Stimulated activated CD8-positive, alpha-beta memory T cell treated with anti-CD3 and anti-CD28 coated beads, Interleukin-12 subunit alpha, Interleukin-12 subunit beta, amount 100 ng/mL, for 1 hour (primary cell): Measurements from ENCODE around the gene RINT1.
"Not testable (repeated sequence)": the region's sequence is repeated elsewhere in the genome, so short reads cannot be mapped to it uniquely, and the experiment has no call there.

Experiments
- DNase-seq: peaks from one replicate; pipeline ENCODE4 v3.0.0-alpha.2; 2020; ENCODE audit warnings: low read depth

The RINT1 gene

DNA sequence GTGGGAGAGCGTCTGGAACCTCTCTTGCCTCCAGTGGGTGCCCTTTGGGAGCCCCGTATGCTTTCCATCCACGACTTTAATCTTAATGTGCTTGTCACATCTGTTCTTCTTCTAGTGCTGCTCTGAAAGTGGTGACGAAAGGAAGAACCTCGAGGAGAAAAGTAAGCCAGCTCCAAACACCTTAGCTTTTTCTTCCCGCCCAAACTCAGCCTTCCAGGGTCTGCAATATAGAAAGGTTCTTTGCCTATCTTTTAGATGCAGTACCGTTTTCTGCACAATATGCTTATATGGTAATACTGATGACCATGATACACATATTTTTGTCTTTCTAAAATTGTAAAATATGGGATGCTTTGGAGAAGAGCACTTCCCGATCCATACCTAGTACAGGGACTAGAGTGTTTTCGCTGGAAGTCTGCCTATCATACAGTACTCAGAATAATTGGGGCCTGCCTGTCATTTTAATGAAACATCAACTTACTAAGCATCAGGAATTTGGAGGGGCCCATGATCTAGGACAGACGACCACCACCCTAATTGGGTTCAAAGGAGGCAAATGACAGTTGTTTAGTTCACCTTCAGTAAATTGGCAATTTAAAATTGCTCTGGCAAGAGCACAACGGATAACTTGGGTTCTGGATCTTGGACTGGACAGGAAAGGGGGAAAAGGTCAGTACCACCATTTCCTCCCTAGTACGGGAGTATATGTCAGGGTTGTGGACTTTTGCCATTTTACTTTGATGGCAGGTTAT, 884 bp downstream of the RINT1 start:
- no peak for DNase-seq

DNA sequence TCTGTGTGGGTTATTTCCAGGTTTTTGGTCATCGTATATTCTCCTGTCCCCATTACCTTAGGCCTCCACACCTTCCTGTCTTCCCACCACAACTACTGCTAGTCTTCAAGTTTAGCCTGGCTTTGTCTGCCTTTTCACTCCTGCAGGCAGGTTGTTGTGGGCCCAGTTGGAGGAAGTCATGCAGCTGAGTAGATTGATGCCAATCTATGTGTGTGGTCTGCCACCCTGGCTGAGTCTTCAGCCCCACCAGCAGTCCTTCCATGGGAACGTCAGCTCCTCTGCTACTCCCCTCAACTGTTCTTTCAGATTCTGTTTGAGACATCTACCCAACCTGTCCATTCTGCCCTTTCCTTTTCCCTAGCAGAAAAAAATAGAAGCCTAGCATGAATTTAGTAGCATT, 6.3 kb downstream of the RINT1 start:
- DNase-seq, result no peak

- DNase-seq, result no peak
Measured at GRCh38 chr7:105559926-105560325, 27.9 kb downstream of the RINT1 start.

GRCh38 chr7:105565190-105565589, 33.2 kb downstream of the RINT1 start:
- DNase-seq, result no peak

- no peak for DNase-seq
Measured at GRCh38 chr7:105567024-105567423, 35.0 kb downstream of the RINT1 start.

DNA sequence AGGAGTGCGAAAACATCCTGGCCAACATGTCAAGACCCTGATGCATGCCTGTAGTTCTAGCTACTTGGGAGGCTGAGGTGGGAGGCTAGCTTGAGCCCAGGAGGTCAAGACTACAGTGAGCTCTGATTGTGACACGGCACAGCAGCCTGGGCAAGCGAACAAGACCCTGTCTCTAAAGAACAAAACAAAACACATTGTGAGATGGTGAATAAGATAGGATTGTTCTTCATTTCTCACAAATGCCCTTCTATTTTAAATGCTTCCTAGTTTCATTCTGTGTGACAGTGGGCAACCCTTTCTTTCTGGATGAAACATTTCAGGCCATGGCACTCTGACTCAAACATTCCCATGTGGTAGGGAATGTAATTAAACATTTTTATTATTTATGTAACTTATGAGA, 35.8 kb downstream of the RINT1 start:
- no peak for DNase-seq

- DNase-seq, result no peak
Measured at GRCh38 chr7:105571891-105572290, 39.9 kb downstream of the RINT1 start.

GRCh38 chr7:105577251-105577650, 45.2 kb downstream of the RINT1 start:
- DNase-seq, result no peak

GRCh38 chr7:105578496-105578895, 46.5 kb downstream of the RINT1 start:
- no peak for DNase-seq

DNA sequence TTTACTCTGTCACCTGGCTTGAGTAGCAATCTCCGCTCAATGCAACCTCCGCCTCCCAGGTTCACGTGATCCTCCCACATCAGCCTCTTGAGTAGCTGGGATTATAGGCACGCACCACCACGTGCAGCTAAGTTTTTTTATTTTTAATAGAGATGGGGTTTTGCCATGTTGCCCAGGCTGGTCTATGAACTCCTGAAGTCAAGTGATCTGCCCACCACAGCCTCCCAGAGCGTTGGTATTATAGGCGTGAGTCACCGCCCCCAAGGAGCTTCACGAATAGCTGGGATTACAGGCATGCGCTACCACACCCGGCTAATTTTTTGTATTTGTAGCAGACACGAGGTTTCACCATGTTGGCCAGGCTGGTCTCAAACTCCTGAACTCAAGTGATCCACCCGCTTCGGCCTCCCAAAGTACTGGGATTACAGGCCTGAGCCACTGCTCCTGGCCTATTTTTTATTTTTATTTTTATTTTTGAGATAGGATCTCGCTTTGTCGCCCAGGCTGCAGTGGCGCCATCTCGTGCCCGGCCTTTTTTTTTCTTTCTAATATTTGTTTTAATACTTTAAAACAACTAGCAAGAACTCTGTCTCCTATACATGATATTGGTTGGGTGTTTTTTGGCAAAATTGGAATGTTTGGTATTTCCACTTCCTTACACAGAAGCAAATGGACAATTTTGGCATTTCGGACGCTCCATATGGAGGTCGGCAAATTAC, 48.2 kb downstream of the RINT1 start:
- DNase-seq, result no peak

DNA sequence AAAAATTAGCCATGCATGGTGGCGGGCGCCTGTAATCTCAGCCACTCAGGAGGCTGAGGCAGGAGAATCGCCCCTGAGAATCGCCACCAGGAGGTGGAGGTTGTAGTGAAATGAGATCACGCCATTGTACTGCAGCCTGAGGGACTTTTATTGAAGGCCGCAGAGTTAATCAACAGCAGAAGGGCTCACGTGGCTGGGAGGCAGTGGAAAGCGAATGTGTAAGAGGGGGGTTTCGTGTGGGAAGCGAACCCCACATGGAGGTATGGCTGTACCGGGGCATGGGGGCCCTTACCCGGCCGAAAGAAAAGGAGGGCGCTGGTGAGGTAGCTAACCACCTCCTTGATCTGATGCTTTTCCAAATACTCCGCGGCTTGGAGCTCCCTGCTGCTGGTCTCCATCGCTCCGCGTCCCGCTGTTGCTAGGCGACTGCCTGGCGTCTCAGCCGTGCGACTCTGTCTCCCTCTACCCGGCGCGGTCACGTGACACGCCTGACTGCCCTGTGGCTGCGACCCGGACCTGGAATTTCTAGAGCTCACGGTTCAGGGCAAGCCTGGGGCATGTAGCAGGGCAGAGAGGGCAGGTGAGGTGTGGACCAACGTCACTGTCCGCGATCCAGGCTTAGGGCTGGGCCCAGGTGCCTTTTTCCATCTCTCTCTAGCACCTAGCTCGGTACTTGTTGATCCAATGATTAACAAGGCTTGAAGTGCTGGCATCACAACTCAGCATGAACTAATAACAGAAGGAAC, 49.2 kb downstream of the RINT1 start, which contains the start of gene EFCAB10:
Gene EFCAB10, minus strand, starts transcription at position 428 of the 746 bp plus-strand sequence. Its CDS starts 30 bp downstream, at position 398.
- no peak for DNase-seq

GRCh38 chr7:105583061-105583460, 51.1 kb downstream of the RINT1 start:
- DNase-seq, result no peak

DNA sequence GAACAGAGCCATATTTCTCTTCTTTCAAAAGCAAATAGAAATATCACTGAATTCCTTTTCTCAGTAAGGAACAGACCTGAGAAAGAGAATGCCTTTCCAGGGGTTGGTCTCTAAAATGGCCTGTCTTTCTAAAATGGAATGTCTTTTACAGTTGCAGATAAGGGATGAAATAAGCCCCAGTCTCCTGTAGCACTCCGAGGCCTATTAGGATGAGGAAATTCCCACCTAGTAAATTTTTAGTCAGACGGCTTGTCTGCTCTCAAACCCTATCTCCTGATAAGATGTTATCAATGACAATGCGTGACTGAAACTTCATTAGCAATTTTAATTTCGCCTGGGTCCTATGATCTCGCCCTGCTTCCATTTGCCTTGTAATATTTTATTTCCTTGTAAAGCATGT, 52.2 kb downstream of the RINT1 start:
- no peak for DNase-seq

DNA sequence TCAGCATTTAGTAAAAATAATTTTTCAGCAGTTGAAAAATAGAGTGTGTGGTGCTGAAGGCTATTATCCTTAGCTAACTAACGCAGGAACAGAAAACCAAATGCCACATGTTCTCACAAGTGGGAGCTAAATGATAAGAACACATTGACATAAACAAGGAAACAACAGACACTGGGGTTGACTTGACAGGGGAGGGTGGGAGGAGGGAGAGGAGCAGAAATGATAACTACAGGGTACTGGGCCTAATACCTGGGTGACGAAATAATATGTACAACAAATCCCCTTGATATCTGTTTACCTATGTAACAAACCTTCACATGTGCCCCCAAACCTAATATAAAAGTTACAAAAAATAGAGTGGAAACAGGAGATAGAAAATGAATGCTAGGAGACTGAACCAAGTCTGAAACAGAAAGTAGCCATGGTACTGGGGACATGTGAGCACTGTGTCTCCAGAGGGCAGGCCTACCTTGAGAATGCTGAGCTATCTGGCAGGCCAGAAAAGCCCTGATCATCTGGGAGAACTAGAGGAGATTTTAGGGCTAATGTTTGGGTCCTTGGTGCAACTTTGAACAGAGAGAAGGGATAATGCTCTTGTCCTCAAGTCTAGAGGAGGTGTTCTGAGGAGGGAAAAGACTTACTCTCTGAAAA, 54.0 kb downstream of the RINT1 start:
- no peak for DNase-seq

DNA sequence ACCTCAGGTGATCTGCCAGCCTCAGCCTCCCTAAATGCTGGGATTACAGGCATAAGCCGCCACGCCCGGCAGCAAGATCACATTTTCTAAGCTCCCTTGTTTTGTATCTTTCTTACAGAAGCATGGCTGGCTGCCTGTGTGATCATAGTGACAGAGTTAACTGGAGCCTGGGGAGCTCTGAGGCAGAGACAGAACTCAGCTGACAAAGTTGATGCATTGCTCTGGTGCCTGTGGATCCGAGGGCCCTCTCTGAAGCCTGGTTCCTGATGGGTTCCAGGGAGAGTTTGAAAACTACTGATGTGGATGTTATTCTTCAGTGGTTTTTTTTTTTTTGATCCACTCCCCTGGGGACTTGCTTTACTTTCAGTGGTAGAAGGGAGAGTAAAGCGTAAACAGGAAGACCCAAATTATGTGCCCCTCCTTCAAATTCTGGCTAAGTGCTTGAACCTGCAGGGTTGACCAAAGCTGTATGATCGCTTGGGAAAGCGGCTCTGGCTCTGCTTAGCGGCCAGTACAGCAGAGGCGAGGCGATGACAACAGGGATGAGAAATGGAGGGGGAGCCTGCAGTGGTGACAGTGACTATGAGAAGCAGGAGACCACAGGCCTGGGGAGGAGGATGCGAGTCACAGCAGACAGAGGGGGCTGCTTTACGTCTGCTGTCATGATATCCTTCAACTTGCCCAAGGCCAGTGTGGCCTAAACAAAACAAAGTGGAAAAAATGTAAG, 56.1 kb downstream of the RINT1 start:
- no peak for DNase-seq

DNA sequence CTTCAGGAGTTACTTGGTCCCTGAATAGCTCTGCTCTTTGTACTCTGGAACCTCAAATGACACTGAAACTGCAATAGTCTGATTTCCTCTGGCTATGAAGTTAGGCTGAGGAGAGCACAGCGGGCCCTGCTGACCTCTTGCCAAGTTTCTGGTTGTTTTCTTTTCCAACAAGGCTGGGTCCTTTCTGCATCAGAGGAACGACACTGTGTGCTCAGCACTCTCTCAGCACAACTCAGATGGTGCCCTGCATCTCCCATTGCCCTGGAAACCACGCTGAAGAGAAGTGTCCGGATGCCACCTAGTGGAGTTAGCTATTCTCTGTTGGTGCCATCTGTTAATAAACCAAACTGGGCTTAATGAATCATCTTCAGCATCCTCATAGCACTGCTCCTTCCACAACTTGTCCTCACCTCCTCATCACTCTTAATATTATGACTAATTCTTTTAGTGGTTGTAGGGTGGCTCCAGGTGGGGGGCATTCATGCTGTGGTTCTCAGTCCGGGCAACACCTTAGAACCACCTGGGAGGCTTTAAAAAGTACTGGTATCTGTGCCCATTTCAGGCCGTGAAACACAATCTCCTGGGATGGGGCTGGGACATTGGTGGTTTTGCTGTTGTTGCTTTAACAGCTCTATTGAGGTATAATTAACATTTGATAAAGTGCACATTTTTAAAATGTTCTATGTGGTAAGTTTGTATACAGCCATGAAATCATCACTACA, 57.5 kb downstream of the RINT1 start:
- DNase-seq, result peak; percentile 23

DNA sequence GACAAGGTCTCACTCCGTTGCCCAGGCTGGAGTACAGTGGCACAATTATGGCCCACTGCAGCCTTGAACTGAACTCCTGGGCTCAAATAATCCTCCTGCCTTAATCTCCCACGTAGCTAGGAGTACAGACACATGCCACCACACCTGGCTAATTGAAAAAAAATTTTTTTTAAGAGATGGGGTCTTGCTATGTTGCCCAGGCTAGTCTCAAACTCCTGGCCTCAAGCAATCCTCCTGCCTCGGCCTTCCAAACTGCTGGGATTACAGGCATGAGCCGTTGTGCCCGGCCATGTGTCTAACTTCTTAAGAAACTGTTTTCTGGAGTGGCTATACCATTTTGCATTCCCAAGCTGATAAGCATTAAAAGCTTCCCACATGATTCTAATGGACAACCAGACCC, 58.8 kb downstream of the RINT1 start:
- no peak for DNase-seq

GRCh38 chr7:105591522-105591921, 59.5 kb downstream of the RINT1 start:
- no peak for DNase-seq

GRCh38 chr7:105594034-105594433, 62.0 kb downstream of the RINT1 start:
- no peak for DNase-seq

DNA sequence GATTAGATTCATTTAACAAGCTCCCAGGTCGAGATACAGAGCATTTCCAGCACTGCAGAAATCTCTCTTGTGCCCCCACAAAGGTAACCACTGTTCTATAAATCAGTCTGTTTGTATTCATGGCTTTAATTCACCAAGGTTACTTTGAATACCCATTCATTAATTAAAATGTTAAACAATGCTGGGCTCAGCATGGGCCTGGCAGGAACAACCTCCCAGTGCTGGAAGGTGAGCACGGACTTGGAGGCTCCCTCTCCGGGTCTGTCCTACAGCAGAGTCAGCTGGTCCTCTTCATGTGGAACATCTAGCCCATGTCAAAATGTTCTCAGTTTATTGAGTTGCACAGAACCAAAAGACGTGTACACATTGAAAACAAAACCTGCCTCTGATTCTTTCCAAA, 64.9 kb downstream of the RINT1 start:
- DNase-seq, result no peak

- DNase-seq, result not testable (repeated sequence)
Measured at GRCh38 chr7:105599080-105599479, 67.1 kb downstream of the RINT1 start.
